ENCODE measurements around the gene CORO1A. TPM values are rescaled to one million over a fixed set of nuclear protein-coding genes. Genes with fewer than 3 reads are reported as not detected.
"Not testable (repeated sequence)": the region's sequence is repeated elsewhere in the genome, so short reads cannot be mapped to it uniquely, and the experiment has no call there.

CORO1A gene
- total RNA-seq, 1 donor from 2014 or later: 10.6 TPM

- not testable (repeated sequence) for H3K4me1 ChIP-seq; H3K9me3 Mint-ChIP-seq; H3K79me2 ChIP-seq (ENCODE audit: low read depth); H3K27ac Mint-ChIP-seq; H3K27me3 ChIP-seq; DNase-seq (ENCODE audit: low spot score); H3F3A ChIP-seq (ENCODE audit: low read depth); H3K36me3 Mint-ChIP-seq; H3K27ac ChIP-seq; H3K9me3 ChIP-seq (ENCODE audit: low read depth); H3K4me1 Mint-ChIP-seq; H3K4me3 Mint-ChIP-seq; H3K36me3 ChIP-seq; H3K4me2 ChIP-seq; H2AFZ ChIP-seq (replicated peaks); H4K20me1 ChIP-seq (ENCODE audit: low read depth); H3K27me3 Mint-ChIP-seq (ENCODE audit: insufficient read depth, low read depth); H3K4me3 ChIP-seq; H3K9ac ChIP-seq
Measured at GRCh38 chr16:30199608-30200343, 16.4 kb downstream of the CORO1A start.

- Histone ChIP-seq H3K4me3 (peak overlapping the region; percentile 47), H3K4me2 (peak overlapping the region; percentile 76)
- H3K79me2 ChIP-seq (ENCODE audit: low read depth); H3K9me3 Mint-ChIP-seq; H4K20me1 ChIP-seq (ENCODE audit: low read depth); H3K4me1 ChIP-seq; H3K4me3 Mint-ChIP-seq; H3K4me1 Mint-ChIP-seq; H3K36me3 ChIP-seq; H3K27me3 Mint-ChIP-seq (ENCODE audit: insufficient read depth, low read depth); H3K27ac ChIP-seq; H3K36me3 Mint-ChIP-seq; H3K9me3 ChIP-seq (ENCODE audit: low read depth); H3F3A ChIP-seq (ENCODE audit: low read depth); H3K27me3 ChIP-seq; DNase-seq (ENCODE audit: low spot score); H3K27ac Mint-ChIP-seq; H2AFZ ChIP-seq (replicated peaks); H3K9ac ChIP-seq: not testable (repeated sequence)
Measured at GRCh38 chr16:30205541-30206236, 22.3 kb downstream of the CORO1A start.

GRCh38 chr16:30206252-30206651 is 22.9 kb downstream of the CORO1A start:
- H3K4me2 ChIP-seq: peak overlapping the region; percentile 76
- not testable (repeated sequence) for H4K20me1 ChIP-seq (ENCODE audit: low read depth); H3K4me1 Mint-ChIP-seq; H3K9me3 ChIP-seq (ENCODE audit: low read depth); H3K9me3 Mint-ChIP-seq; H3K27me3 ChIP-seq; H3K4me3 Mint-ChIP-seq; H3K36me3 ChIP-seq; H2AFZ ChIP-seq (replicated peaks); H3K9ac ChIP-seq; H3K79me2 ChIP-seq (ENCODE audit: low read depth); H3K36me3 Mint-ChIP-seq; H3K4me1 ChIP-seq; DNase-seq (ENCODE audit: low spot score); H3K27me3 Mint-ChIP-seq (ENCODE audit: insufficient read depth, low read depth); H3F3A ChIP-seq (ENCODE audit: low read depth); H3K27ac ChIP-seq; H3K27ac Mint-ChIP-seq
- H3K4me3 ChIP-seq: peak overlapping the region; percentile 47

- not testable (repeated sequence) for H3K9me3 Mint-ChIP-seq; H3K4me2 ChIP-seq; H3K4me3 ChIP-seq; H3K9me3 ChIP-seq (ENCODE audit: low read depth); H3K36me3 ChIP-seq; H3K27ac ChIP-seq; H3K27me3 ChIP-seq; H3K27me3 Mint-ChIP-seq (ENCODE audit: insufficient read depth, low read depth); H3K4me1 Mint-ChIP-seq; H3K4me1 ChIP-seq; H2AFZ ChIP-seq (replicated peaks); DNase-seq (ENCODE audit: low spot score); H3K79me2 ChIP-seq (ENCODE audit: low read depth); H3K36me3 Mint-ChIP-seq; H3K4me3 Mint-ChIP-seq; H3K9ac ChIP-seq; H3F3A ChIP-seq (ENCODE audit: low read depth); H4K20me1 ChIP-seq (ENCODE audit: low read depth); H3K27ac Mint-ChIP-seq
Measured at GRCh38 chr16:30207063-30207704, 23.8 kb downstream of the CORO1A start.

GRCh38 chr16:30209032-30209431 is 25.6 kb downstream of the CORO1A start:
- not testable (repeated sequence) for H3K4me1 ChIP-seq; H3K4me3 ChIP-seq; H3K27ac Mint-ChIP-seq; H3K79me2 ChIP-seq (ENCODE audit: low read depth); H3K27me3 ChIP-seq; H3K9ac ChIP-seq; H4K20me1 ChIP-seq (ENCODE audit: low read depth); H3K4me3 Mint-ChIP-seq; H3K9me3 Mint-ChIP-seq; H2AFZ ChIP-seq (replicated peaks); H3K27me3 Mint-ChIP-seq (ENCODE audit: insufficient read depth, low read depth); DNase-seq (ENCODE audit: low spot score); H3K27ac ChIP-seq; H3K9me3 ChIP-seq (ENCODE audit: low read depth); H3K36me3 Mint-ChIP-seq; H3K36me3 ChIP-seq; H3K4me1 Mint-ChIP-seq; H3K4me2 ChIP-seq; H3F3A ChIP-seq (ENCODE audit: low read depth)

- H2AFZ ChIP-seq (replicated peaks); H3K79me2 ChIP-seq (ENCODE audit: low read depth); H3K9me3 Mint-ChIP-seq; H3F3A ChIP-seq (ENCODE audit: low read depth); H3K36me3 Mint-ChIP-seq; H3K27ac ChIP-seq; DNase-seq (ENCODE audit: low spot score); H3K27me3 ChIP-seq; H4K20me1 ChIP-seq (ENCODE audit: low read depth); H3K27ac Mint-ChIP-seq; H3K4me1 ChIP-seq; H3K4me1 Mint-ChIP-seq; H3K4me2 ChIP-seq; H3K4me3 ChIP-seq; H3K4me3 Mint-ChIP-seq; H3K9me3 ChIP-seq (ENCODE audit: low read depth); H3K27me3 Mint-ChIP-seq (ENCODE audit: insufficient read depth, low read depth); H3K9ac ChIP-seq; H3K36me3 ChIP-seq: not testable (repeated sequence)
Measured at GRCh38 chr16:30211414-30211813, 28.0 kb downstream of the CORO1A start.

- not testable (repeated sequence) for H3K9me3 Mint-ChIP-seq; H3K9me3 ChIP-seq (ENCODE audit: low read depth)
Measured at GRCh38 chr16:30217082-30217481, 33.7 kb downstream of the CORO1A start.

More at GRCh38 chr16:30217082-30217481, 33.7 kb downstream of the CORO1A start:
- not testable (repeated sequence) for H3K4me3 ChIP-seq; H3K9ac ChIP-seq; H4K20me1 ChIP-seq (ENCODE audit: low read depth); H2AFZ ChIP-seq (replicated peaks); H3K36me3 ChIP-seq; H3K27ac ChIP-seq; H3K27ac Mint-ChIP-seq; H3K4me1 Mint-ChIP-seq; H3K4me3 Mint-ChIP-seq; H3K4me1 ChIP-seq; H3K27me3 Mint-ChIP-seq (ENCODE audit: insufficient read depth, low read depth); H3K27me3 ChIP-seq; DNase-seq (ENCODE audit: low spot score); H3K36me3 Mint-ChIP-seq; H3F3A ChIP-seq (ENCODE audit: low read depth); H3K79me2 ChIP-seq (ENCODE audit: low read depth); H3K4me2 ChIP-seq
